ENCODE results near the gene LRRC36.

DNA sequence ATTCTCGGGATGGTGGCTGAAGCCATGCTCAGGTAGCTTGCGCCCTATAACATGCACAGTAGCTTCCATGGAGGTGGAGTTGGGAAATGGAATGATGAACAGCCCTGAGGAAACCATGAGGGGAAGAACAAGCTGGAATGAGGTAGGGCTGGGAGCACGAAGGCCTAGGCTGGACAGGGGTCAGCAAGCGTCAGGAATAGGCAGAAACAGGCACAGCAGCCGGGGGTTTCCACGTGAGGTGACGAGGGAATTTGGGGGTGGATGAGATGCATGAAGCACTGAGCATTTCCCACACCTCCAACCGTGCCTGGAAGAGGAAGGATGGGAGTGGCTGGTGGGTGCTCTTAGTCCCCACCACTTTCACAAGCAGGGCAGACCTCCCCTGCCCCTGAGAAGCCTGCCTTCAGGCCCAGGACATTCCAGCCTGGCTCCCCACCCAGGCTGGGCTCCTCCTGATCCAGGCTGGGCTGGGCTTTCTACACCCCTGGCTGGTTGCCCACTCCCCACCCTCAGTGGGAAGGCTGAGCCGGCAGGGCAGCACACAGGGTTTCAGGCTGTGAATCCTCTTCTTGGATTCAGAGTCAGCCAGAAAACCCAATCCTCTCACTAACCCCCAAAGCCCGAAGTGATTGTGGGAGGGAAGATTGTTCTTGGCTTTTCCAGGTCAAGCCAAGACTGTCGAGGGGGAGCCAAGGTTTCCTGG is 25.4 kb upstream of the LRRC36 start:
- no peak for TF ChIP-seq CTCF (conservative IDR thresholded peaks at IDR 0.05; ENCODE audit: low read depth, low read length)
- no peak for TF ChIP-seq EZH2 (IDR thresholded peaks at IDR 0.05; ENCODE audit: low read length, unreplicated experiment)
- TF ChIP-seq EZH2phosphoT487 (IDR thresholded peaks at IDR 0.05; ENCODE audit: borderline replicate concordance, low read length), result no peak

Data from PC-3 (cell line).